HG02571 (cell line): Measurements from ENCODE around the gene CLTA.
"Not testable (repeated sequence)": the region's sequence is repeated elsewhere in the genome, so short reads cannot be mapped to it uniquely, and the experiment has no call there.

Experiments used
- ATAC-seq: cut with Tn5 transposase; IDR thresholded peaks from one replicate; pipeline ENCODE4 v1.9.1; 2021; ENCODE audit warnings: mild to moderate bottlenecking, moderate library complexity; ENCODE audit not compliant: unreplicated experiment

Gene CLTA

DNA sequence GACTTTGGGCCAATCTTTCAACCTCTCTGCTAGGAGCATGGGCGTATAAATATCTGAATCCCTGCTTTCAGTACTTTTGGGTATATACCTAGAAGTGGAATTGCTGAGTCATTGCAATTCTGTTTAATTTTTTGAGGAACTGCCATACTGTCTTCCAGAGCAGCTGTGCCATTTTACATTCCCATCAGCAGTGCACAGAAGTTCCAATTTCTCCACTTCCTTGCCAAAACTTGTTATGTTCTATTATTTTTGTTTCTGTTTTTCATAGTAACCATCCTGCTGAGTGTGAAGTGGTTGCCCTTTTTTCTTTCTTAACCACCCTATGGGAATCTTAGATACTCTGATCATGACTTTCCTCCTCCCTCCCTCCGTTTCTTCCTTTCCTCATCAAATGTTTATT is 32.6 kb upstream of the CLTA start:
- no peak for ATAC-seq

DNA sequence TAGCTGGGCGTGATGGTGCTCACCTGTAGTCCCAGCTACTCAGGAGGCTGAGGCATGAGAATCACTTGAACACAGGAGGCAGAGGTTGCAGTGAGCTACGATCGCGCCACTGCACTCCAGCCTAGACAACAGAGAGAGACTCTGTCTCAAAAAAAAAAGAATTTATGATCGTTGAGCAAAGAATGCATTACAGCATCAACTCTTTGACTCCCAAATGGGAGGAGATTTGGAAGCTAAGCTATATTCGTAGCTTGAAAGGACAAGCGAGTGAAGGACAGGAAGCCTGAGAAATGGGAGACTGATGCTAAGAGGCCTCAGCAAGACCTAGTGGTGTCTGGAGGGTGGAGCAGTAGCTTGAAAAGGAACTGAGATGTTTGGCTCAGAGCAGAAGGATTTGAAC is 31.8 kb upstream of the CLTA start:
- no peak for ATAC-seq

GRCh38 chr9:36159509-36159908 is 31.2 kb upstream of the CLTA start:
- ATAC-seq = not testable (repeated sequence)

DNA sequence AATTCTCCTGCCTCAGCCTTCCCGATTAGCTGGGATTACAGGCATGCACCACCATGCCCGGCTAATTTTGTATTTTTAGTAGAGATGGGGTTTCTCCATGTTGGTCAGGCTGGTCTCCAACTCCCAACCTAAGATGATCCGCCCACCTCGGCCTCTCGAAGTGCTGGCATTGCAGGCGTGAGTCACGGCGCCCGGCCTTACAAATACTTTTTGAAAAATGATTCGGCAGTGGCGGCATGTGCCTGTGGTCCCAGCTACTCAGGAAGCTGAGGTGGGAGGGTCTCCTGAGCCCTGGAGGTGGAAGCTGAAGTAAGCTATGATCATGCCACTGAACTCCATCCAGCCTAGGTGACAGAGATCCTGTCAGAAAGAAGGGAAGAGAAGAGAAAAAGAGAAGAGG is 30.6 kb upstream of the CLTA start:
- ATAC-seq = not testable (repeated sequence)

- no peak for ATAC-seq
Measured at GRCh38 chr9:36161187-36161586, 29.5 kb upstream of the CLTA start.

DNA sequence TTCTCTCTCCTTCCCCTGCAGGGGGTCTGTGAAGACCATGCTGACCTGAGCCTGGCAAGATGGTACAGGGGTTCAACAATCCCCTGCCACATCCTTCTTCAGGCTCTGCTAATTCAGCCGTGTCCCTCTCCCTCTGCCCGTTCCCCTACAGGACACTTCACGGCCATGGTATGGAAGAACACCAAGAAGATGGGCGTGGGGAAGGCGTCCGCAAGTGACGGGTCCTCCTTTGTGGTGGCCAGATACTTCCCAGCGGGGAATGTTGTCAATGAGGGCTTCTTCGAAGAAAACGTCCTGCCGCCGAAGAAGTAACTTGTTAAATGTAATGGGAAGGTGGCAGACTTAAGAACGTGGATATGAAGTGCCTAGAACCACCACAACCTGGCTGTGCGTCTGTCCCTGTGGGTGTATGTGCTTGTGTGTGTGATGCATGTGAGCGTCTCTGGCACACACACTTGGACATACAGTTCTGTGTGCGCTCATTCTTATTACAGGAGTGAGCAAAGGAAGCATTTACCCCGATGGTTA is 28.4 kb upstream of the CLTA start:
- ATAC-seq = no peak

DNA sequence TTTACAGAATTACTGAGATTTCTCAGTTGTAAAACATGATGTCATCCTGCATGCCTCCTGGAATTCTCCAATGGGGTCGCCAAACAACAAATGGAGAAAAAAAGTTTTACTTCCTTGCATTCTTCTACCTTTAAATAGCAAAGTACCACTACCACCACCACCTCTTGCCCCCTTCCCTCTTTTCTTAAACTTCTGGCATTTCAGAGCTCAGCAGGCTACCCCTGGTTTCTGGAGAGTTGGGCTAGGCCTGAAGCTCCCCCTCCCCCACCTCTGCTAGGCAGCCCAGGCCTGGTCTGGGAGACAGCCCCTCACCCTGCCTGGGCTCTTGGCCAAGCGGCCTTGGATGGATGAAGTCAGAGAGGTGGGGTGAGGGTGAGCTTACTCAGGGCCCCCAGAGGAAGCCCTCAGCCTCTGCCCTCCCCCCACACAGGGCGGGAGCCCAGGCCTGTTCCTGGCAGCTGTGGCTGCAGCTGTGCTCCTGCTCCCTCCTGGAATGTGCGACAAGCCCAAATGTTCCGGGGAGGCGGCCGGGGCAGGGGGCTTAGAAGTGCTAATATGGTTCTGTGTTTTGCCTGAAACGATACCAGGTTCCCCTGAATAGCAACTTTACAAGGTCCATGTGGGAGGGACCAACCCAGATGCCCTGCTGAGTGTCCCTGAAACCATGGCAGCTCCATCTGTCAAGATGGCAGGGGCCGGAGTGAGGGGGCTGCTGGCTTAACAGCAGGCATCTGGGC is 27.5 kb upstream of the CLTA start:
- ATAC-seq = no peak

GRCh38 chr9:36163786-36164170 is 26.9 kb upstream of the CLTA start:
- no peak for ATAC-seq

DNA sequence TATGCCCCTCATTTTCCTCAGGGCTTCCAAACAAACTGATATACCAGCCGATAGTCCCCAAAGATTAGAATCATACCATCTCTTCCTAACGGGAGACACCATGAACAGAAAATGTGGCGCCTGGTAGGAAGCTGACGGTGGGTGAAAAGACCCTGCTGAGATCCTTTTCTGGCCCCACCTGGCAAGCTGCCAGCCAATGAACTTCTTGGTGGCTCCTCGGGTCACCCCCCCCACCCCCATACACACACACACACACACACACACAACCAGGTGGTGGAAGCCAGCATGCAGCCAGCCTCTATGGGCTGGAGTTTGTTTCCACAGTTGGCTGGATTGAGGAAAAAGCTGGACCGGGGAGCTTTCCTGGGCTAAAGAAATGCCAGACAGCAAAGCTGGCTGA is 26.3 kb upstream of the CLTA start:
- ATAC-seq = no peak

DNA sequence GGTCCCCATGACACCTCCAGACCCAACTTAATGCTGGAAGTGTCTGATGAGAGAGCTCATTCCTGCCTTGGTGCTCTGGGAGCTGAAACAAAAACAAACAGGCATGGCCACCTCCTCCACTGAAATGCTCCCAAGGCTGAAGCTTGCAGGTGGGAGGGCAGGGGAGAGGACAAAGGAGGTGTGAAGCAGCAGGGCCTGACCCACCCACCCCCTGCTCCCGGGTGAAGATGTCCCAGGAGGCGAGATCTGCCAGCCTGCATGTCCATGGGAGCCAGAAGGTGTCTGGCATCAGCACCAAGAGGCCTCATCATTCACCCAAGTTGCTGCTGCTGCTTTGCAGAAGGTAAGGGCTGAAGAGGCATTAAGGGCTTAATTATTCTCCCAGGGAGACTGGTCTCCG is 25.7 kb upstream of the CLTA start:
- ATAC-seq = no peak

GRCh38 chr9:36165826-36166167 is 24.9 kb upstream of the CLTA start:
- no peak for ATAC-seq

DNA sequence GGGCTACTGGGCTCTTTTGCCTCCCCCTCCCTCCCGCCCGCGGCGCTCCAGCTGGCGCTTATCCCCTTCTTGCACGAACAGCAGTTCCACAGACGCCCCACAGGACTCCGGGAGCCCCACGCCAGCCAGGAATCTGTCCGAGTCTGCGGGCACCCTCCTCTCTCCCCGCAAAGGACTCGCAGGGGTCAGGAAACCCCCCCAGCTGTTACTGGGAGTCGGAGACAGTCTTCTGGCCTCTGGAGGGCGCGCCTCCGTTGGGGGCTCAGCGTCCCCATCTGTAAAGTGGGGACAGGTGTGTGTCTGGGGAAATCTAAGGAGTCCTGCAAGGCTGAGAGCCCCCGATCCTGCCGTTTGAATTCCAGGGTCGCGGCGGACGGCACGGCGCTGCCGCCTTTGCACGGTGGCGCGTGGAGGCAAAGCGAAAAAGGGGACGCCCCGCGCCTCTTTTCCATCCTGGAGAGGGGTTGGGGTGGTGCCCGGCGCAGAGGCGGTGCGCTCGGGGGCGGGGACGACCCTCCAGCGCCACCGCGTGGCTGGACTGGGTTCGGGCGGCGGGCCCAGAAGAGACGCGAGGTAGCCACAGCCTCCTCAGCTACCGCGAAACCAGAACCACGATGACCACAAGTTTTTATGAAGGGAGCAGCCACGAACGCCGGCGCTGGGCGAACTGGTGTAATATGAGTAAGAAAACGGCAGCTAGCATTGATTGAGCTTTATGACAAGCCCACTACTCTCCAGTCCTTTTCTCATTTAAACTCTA is 24.4 kb upstream of the CLTA start:
- ATAC-seq = peak; percentile 87

GRCh38 chr9:36169166-36169565 is 21.6 kb upstream of the CLTA start, which contains the start of gene CCIN:
Gene CCIN (plus strand): TSS chr9:36169388. CDS start chr9:36169503, 115 bp downstream.
- no peak for ATAC-seq

- ATAC-seq = no peak
Measured at GRCh38 chr9:36169708-36170107, 21.0 kb upstream of the CLTA start.

- ATAC-seq = no peak
Measured at GRCh38 chr9:36170531-36170930, 20.2 kb upstream of the CLTA start.

GRCh38 chr9:36173861-36174260 is 16.9 kb upstream of the CLTA start:
- no peak for ATAC-seq

GRCh38 chr9:36174271-36174670 is 16.4 kb upstream of the CLTA start:
- ATAC-seq = no peak

DNA sequence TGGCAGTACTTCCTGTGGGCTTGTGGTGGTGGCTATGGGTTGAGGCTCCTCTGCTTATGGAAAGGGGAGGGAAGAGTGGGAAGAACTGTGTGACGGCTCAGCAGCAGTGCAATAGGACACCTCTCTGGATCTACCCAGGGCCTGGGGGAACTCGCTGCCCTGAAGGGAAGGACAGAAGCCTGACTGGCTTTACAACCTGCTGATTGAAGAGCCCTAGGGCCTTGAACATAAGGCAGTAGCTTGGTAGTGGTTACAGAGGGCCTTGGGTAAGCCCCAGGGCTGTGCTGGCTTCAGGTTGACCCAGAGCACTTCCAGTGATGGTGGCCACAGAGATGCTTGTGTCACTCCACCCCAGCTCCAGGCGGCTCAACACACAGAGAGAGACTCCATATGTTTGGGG is 16.0 kb upstream of the CLTA start:
- ATAC-seq = no peak

GRCh38 chr9:36175209-36175608 is 15.5 kb upstream of the CLTA start:
- ATAC-seq = not testable (repeated sequence)

DNA sequence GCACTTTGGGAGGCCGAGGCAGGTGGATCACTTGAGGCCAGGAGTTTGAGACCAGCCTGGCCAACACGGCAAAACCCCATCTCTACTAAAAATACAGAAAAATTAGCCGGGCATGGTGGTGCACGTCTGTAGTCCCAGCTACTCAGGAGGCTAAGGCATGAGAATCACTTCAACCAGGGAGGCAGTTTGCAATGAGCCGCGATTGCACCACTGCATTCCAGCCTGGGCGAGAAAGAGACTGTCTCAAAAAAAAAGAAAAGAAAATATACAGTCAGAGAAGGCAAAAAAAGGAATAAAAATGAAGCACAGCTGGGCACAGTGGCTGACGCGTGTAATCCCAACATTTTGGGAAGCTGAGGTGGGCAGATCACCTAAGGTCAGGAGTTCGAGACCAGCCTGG is 14.2 kb upstream of the CLTA start:
- ATAC-seq = not testable (repeated sequence)

DNA sequence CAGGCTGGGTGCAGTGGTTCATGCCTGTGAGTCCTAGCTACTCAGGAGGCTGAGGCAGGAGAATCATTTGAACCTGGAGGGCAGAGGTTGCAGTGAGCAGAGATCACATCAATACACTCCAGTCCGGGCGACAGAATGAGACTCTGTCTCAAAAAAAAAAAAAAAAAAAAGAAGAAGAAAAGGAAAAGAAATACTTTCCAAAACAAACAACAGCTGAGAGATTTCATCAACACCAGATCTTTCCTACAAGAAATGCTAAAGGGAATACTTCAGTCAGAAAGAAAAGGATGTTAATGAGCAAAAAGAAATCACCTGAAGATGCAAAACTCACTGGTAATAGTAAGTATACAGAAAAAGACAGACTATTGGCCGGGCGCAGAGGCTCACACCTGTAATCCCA is 13.2 kb upstream of the CLTA start:
- no peak for ATAC-seq

GRCh38 chr9:36180243-36180642 is 10.5 kb upstream of the CLTA start:
- ATAC-seq = not testable (repeated sequence)
